ENCODE data around the gene PABPN1L.

The PABPN1L gene

GRCh38 chr16:88883117-88883895 is 16.8 kb upstream of the PABPN1L start:
- no peak for DNase-seq

- DNase-seq, result no peak
These were observed 16.0 kb upstream of the PABPN1L start for GRCh38 chr16:88882358-88883030.

DNA sequence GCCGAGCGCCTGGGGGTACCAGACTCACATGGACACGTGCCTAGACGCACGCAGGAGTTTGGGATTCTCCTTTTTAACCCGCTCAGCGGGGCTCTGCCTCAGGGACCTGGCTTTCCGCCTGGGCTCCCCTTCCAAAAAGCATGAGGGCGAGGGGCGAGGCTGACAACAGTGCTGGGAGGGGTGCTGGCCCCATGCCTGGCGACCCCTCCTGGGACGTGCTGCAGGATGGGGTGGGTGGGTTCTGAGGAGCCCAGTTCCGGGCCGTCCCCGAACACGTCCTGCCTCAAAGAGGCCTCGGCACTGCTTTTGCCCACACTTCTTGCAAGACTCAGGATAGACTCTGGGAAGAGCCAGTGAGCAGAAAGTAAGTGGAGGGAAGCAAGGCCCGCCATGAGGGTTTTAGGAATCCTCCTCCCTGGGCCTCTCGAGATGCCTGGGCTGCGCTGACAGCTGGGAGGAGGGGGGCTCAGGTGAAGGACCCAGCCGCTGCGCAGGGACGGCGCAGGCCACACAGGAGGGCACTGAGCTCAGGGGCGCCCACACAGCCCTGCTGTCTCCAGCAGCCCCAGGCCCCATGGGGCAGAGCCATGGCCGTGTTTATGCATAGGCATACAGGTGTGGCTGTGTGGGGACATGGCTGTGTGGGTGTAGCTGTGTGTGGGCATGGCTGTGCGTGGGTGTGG is 15.4 kb upstream of the PABPN1L start:
- DNase-seq, result no peak

GRCh38 chr16:88881007-88881615 is 14.7 kb upstream of the PABPN1L start:
- no peak for DNase-seq

DNA sequence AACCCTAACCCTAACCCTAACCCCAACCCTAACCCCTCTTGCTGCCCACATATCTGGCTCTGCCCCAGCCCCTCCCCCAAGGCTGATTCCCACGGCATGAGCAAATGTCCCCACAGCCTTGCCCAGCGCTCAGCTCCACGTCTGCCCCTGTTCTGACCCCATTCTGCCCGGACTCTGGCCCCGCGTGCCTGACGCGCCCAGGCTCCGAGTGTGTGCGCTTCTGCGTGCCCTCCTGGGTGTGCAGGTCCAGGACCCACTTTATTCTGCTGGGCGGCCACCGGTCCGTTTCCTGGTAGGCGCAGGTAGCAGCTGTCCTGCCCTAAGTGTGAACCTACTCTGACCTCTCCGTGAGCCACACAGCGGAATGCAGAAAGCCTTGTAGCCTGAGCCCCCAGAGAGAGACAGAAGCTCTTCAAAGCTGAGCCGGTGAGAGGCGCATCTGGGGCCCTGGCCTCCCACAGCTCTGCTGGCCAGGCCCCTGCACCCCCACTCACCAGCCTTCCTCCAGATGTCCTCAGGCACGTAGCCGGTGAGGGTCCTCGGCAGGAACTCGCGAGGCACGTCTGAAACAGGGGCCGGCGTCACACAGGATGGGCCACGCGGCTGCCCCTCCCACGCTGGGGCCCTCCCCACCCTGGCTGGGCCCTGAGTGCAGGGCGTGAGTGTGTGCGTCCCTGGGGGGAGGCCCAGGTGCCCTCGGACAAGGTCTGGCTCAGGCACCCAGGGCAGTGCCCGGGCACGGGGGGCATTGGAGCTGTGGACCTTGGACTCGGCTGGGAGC is 14.0 kb upstream of the PABPN1L start:
- no peak for DNase-seq

GRCh38 chr16:88879788-88880055 is 13.3 kb upstream of the PABPN1L start:
- no peak for DNase-seq

DNA sequence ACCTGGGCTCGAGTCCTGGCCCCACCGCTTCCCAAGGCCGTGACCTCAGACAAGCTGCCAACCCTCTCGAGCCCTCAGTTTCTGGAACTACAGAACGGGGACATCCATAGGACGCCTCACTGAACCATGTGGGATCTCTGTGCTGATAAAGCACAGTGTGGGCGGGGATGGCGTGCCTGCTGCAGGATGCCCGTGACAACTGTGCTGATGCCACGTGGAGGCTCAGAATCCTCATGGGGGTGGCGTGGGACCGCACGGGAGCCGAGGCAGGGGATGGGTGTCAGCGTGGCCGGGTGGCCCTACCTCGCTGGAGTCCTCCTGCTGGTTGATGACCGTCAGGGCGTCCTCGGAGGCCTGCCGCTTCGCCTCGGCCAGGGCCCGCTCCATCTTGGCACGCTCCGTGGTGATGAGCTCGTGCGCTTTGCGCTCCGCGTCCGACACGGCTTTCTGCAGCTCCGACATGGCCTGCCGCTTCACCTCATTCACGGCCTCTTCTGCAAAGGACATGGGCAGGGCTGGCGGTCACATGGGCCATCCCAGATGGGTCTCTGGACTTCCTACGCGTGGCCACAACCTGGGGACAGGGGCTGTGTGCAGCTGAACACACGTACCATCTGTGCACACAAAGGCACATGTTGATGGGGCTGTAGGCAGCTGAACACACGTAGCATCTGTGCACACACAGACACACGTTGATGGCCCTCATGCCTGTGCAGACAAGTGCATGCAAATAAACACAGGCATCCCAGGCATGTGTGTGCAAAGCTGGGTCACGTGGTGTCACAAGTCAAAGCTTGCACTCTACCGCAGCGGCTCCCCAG is 12.7 kb upstream of the PABPN1L start:
- DNase-seq, result no peak

DNA sequence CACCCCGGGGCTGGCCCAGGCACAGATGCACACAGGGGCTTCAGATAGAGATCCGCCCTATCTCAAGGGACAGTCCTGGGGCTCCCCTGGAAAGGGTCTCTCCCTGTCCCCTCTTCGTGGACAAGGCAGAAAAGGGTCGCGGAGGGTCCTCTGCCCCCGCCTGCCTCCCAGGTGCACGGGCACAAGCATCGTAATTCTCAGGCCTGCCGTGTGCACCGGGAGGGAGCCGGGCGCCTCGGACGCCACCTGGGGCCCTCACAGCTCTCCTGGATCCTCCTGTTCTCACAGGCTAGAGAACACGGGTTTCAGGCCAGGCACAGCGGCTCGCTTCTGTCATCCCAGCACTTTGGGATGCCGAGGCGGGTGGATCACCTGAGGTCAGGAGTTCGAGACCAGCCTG is 11.9 kb upstream of the PABPN1L start:
- DNase-seq, result no peak

DNA sequence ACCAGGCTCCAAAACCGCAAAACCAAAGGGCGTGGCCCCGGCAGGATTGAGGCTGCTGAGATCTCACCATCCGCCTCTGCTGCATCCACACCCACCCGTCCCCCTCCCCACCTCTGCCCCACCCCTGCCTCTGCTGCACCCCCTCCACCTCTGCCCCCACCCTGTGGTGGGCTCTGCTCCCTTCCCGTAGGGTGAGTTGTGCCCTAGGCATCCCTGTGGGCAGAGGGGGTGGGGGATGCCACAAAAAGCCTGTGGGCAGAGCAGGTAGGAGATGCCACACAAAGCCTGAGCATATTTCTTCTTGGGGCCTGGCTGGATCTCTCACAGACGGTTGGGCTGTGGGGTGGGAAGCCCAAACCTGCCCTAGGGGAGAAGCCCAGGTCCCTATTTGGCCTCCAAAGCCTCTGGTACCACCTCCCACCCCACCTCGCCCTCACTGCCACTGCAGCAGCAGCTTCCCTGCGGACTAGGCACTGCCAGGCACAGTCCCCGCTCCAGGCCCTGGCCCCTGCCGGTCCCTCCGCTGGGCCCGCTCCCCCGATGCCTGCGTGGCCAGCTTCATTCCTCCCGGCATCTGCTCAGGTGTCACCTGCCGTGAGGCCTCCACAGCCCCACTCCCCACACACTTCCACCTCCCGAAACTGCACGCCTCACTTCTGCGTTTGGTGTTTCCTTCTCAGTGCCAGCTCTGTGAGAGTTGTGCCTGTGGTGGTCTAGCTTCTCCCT is 11.3 kb upstream of the PABPN1L start:
- no peak for DNase-seq

DNA sequence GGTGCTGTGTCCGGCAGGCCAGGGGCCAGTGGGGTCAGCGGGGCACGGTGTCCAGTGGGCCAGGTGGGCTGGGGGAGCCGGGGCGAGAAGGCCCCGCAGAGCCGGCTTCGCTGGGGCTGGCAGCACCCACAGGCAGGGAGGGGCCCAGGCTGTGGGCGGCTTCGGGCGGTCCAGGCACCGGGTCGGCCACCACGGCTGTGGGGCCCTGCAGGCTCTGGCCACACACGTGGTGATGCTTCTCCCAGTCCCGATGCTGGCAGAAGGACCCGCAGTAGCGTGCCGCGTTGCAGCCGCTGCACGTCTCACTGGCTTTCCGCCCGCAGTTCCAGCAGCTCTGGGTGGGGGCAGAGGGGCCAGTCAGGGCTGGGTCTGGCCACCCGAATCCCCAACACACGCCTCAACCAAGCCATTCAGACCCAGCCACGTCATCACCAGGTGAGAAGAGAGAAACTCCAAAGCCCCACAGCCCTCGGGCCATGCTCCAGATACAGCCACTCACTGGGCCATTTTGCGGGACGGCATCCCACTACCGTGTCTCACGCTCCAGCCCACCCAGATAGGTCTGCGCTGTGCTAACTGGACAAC is 10.6 kb upstream of the PABPN1L start:
- DNase-seq, result no peak

DNA sequence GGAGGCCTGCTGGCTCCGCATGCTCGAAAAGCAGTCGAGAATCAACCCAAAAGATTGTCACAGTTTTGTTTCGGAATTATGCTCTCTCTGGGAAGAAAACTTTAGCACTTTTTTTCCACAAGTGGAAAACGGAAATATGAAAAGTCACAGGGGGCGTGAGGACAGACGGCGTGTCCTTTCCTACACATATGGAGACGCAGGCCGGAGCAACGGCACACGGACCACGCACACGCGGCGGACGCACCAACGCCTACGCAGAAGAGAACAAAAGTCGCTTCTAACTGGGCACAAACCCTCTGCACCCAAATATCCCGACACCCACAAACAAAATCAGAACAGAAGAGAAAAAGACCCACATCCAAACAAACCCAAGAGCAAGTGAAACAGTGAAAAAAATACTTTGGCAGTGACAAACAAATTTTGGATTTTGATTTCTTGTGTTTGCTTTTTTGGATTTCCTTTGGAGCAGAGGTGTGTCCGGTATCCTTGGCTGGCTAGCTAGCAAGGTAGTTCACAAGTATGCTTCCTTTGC is 9.3 kb upstream of the PABPN1L start:
- no peak for DNase-seq

GRCh38 chr16:88874938-88875599 is 8.6 kb upstream of the PABPN1L start:
- DNase-seq, result no peak

DNA sequence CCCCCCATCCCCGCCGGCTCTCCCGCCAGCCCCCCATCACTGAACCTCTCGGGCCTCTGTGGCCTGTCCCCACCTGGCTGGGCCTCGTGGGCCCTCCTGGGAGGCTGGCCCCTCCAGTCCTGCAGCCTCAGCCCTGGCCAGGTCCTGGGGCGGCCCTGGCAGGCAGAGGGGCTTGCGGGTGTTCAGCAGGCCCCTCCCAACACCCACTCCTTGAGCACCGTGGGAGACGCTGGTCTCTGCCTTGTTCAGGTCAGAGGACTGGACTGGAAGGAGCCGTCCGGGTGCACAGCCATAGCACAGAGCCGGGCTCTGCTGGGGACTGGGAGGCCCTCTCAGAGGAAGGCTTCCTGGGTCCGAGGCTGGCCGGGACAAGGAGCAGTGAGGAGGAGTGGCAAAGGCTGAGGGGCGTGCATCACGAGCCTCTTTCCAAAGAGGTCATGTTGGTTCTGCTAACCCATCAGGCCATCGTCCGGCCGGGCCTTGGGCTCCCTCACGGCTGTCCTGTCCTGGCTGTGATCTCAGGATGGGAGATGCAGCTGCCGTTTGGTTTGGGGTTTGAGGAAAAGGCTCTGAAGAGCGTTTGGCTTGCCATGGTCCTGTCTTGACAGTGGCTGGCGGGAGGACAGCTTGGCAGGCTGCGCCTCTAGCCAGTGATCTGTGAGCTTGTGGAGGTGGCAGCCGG is 6.3 kb upstream of the PABPN1L start:
- no peak for DNase-seq

- DNase-seq, result no peak
These were observed 5.4 kb upstream of the PABPN1L start for GRCh38 chr16:88871730-88872416.

DNA sequence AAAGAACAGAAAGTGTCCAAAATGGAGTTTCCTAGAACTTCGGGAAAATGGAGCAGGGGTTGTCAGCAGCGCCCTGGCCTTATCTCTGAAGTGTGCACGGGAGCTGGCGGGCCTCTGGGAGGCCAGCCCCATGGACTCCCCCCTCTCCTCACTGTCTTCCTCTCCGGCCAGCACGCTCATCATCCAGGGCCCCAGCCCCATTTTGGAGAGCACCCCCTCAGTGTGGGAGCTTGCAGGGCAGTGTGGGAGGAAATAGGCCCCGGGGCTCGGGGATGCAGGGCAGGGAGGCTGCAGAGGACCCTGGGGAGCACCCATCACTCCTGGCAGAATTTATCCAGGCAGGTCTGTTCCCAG is 4.9 kb upstream of the PABPN1L start:
- DNase-seq, result no peak

- DNase-seq, result no peak
These were observed 4.3 kb upstream of the PABPN1L start for GRCh38 chr16:88870608-88871348.

GRCh38 chr16:88869673-88869980 is 3.2 kb upstream of the PABPN1L start:
- DNase-seq, result no peak

GRCh38 chr16:88868974-88869672 is 2.7 kb upstream of the PABPN1L start:
- no peak for DNase-seq
